ENCODE results near the gene TBC1D30.

TBC1D30 gene

DNA sequence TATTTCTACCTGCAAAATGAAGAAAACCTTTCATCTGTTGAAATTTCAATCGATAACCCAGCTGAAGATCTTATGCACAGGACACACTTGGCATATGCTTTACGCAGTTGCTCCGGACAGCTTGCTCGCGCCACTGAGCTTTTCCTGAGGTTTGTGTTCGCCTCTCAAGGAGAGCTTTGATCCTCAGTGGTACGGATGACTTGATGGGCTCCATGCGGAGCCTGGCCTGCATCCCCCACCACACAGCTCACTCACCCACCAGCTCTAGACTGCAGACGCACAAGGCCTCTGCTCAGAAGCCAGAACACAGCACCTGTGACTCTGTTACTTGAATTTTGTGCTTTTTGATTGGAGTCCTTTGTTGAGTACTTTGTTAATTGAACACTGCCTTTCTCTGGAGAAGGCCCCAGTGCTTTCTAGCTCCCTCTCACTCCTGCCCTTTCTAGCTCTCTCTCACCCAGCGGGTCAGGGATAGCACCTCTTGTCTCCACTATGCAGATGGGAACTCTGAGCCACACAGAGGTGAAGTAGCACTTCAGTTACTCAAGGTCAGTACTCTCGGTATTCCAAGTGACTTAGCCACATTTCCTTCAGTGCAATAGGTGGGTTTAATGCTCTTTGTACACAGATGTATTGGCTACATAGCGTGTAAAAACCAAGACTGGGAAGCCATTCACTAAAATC, 52.1 kb downstream of the TBC1D30 start:
- Histone ChIP-seq H3K4me3 (ENCODE audit: low read length) (no peak overlapping the region), H3K27ac (ENCODE audit: low read depth, low read length) (no peak overlapping the region), H3K36me3 (ENCODE audit: control insufficient read depth, low read length) (peaks cover 19% of the 10 kb centered on the region), H3F3A (ENCODE audit: control insufficient read depth, insufficient read depth) (no peaks in the 10 kb centered on the region), H3K4me1 (ENCODE audit: control insufficient read depth, low read length) (no peaks in the 10 kb centered on the region), H3K27me3 (ENCODE audit: control insufficient read depth, low read length) (no peaks in the 10 kb centered on the region), H3K4me2 (ENCODE audit: low read length) (no peak overlapping the region), H3K79me2 (ENCODE audit: control insufficient read depth, low read length) (no peaks in the 10 kb centered on the region), H4K20me1 (ENCODE audit: control insufficient read depth, insufficient read depth, low read depth, low read length) (no peaks in the 10 kb centered on the region), H3K9me2 (replicated peaks; ENCODE audit: control insufficient read depth, low read length) (no peaks in the 10 kb centered on the region), H3K9me3 (ENCODE audit: control insufficient read depth, insufficient read depth, low read length) (no peaks in the 10 kb centered on the region)
- TF ChIP-seq, protein P1, sequence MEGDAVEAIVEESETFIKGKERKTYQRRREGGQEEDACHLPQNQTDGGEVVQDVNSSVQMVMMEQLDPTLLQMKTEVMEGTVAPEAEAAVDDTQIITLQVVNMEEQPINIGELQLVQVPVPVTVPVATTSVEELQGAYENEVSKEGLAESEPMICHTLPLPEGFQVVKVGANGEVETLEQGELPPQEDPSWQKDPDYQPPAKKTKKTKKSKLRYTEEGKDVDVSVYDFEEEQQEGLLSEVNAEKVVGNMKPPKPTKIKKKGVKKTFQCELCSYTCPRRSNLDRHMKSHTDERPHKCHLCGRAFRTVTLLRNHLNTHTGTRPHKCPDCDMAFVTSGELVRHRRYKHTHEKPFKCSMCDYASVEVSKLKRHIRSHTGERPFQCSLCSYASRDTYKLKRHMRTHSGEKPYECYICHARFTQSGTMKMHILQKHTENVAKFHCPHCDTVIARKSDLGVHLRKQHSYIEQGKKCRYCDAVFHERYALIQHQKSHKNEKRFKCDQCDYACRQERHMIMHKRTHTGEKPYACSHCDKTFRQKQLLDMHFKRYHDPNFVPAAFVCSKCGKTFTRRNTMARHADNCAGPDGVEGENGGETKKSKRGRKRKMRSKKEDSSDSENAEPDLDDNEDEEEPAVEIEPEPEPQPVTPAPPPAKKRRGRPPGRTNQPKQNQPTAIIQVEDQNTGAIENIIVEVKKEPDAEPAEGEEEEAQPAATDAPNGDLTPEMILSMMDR (IDR thresholded peaks at IDR 0.05; ENCODE audit: low read depth, low read length, poor library complexity, severe bottlenecking), result no peak
- no peak for TF ChIP-seq EZH2phosphoT487 (IDR thresholded peaks at IDR 0.05; ENCODE audit: borderline replicate concordance, low read length)

DNA sequence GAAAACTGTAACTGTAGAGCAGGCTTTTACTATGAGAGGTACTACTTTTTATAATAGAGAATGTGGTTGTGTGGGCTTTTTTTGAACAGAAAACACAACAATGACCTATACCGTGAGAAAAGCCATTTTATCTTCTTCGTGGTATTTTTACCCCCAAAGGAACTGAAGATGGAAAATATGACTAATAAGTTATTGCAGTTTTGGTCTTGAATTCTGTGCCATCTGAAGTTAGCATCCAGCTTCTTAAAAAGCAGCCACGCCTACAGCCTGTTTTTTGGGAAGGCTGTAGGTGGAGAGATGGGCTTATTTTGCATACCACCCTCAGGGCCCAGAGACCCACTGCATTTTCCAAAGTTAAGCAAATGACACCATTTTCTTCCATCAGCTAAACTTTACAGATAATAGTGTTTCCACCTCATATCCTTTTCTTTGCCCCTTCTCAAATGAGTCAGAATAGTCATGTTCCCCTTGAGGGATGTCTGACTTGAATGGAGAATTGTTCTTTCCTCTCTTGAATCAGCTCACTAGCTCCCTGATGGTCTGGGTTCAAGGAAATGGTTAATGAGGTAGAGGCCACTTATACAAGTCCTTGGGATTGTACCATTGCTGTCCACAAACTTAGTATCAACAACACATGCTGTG, 53.0 kb downstream of the TBC1D30 start:
- no peaks in the 10 kb centered on the region for H3K4me1 ChIP-seq (ENCODE audit: control insufficient read depth, low read length)
- no peak overlapping the region for H3K4me2 ChIP-seq (ENCODE audit: low read length)
- no peaks in the 10 kb centered on the region for H3F3A ChIP-seq (ENCODE audit: control insufficient read depth, insufficient read depth)
- H3K9me3 ChIP-seq (ENCODE audit: control insufficient read depth, insufficient read depth, low read length), result no peaks in the 10 kb centered on the region
- no peaks in the 10 kb centered on the region for H3K79me2 ChIP-seq (ENCODE audit: control insufficient read depth, low read length)
- H4K20me1 ChIP-seq (ENCODE audit: control insufficient read depth, insufficient read depth, low read depth, low read length), result no peaks in the 10 kb centered on the region
- TF ChIP-seq, protein P1 (IDR thresholded peaks at IDR 0.05; ENCODE audit: low read depth, low read length, poor library complexity, severe bottlenecking), result no peak
- TF ChIP-seq EZH2phosphoT487 (IDR thresholded peaks at IDR 0.05; ENCODE audit: borderline replicate concordance, low read length), result no peak
- H3K27ac ChIP-seq (ENCODE audit: low read depth, low read length), result no peak overlapping the region
- peaks cover 12% of the 10 kb centered on the region for H3K36me3 ChIP-seq (ENCODE audit: control insufficient read depth, low read length)
- no peaks in the 10 kb centered on the region for H3K27me3 ChIP-seq (ENCODE audit: control insufficient read depth, low read length)
- no peaks in the 10 kb centered on the region for H3K9me2 ChIP-seq (replicated peaks; ENCODE audit: control insufficient read depth, low read length)
- no peak overlapping the region for H3K4me3 ChIP-seq (ENCODE audit: low read length)

DNA sequence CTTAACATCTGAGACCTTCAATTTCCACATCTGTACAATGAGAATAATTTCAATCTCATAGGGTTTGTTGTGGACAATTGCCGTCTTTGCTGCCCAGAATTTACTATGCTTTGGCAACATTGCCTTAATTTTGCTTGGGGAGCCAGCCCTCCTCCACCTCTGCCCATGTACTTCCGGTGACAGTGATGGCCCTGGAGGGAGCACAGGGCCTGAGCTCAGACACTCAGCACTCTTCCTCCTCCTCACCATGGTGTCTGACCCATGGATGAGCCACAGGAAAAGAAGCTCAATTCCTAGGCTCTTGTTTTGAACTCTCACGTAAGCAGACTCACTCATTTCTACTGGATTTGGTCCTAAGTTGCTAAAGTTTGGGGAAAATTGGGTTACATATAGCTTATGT, 58.2 kb downstream of the TBC1D30 start:
- H3K79me2 ChIP-seq (ENCODE audit: control insufficient read depth, low read length), result no peaks in the 10 kb centered on the region
- H3K4me3 ChIP-seq (ENCODE audit: low read length), result no peak overlapping the region
- no peaks in the 10 kb centered on the region for H3F3A ChIP-seq (ENCODE audit: control insufficient read depth, insufficient read depth)
- H3K27ac ChIP-seq (ENCODE audit: low read depth, low read length), result no peak overlapping the region
- no peaks in the 10 kb centered on the region for H3K36me3 ChIP-seq (ENCODE audit: control insufficient read depth, low read length)
- H4K20me1 ChIP-seq (ENCODE audit: control insufficient read depth, insufficient read depth, low read depth, low read length), result no peaks in the 10 kb centered on the region
- H3K9me3 ChIP-seq (ENCODE audit: control insufficient read depth, insufficient read depth, low read length), result no peaks in the 10 kb centered on the region
- no peaks in the 10 kb centered on the region for H3K27me3 ChIP-seq (ENCODE audit: control insufficient read depth, low read length)
- TF ChIP-seq, protein P1 (IDR thresholded peaks at IDR 0.05; ENCODE audit: low read depth, low read length, poor library complexity, severe bottlenecking), result no peak
- TF ChIP-seq EZH2phosphoT487 (IDR thresholded peaks at IDR 0.05; ENCODE audit: borderline replicate concordance, low read length), result no peak
- H3K4me2 ChIP-seq (ENCODE audit: low read length), result no peak overlapping the region
- H3K9me2 ChIP-seq (replicated peaks; ENCODE audit: control insufficient read depth, low read length), result no peaks in the 10 kb centered on the region
- H3K4me1 ChIP-seq (ENCODE audit: control insufficient read depth, low read length), result no peaks in the 10 kb centered on the region

All from DOHH2 (cell line).